NCI-H1417 (cell line): ENCODE measurements around the gene KCNT1.

Experiments
- DNase-seq, 3 experiments: peaks; one replicate each; lab custom pipeline; 2025; lab: John Stamatoyannopoulos, UW

Gene KCNT1

GRCh38 chr9:135765416-135765815 lies 63.4 kb downstream of the KCNT1 start:
- no peak for DNase-seq

DNA sequence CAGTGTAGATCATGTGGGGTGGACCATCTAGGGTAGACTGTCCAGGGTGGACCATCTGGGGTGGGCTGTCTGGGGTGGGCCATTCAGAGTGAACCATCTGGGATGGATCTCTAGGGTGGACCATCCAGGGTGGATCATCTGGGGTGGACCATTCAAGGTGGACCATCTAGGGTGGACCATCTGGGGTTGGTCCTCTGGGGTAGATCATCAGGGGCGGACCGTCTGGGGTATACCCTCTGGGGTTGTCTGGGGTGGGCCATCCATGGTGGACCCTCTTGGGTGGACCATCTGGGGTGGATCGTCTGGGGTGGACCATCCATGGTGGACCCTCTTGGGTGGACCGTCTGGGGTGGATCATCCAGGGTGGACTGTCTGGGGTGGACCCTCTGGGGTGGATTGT lies 64.3 kb downstream of the KCNT1 start:
- DNase-seq = no peak

GRCh38 chr9:135766707-135767106 lies 64.7 kb downstream of the KCNT1 start:
- DNase-seq = no peak

DNA sequence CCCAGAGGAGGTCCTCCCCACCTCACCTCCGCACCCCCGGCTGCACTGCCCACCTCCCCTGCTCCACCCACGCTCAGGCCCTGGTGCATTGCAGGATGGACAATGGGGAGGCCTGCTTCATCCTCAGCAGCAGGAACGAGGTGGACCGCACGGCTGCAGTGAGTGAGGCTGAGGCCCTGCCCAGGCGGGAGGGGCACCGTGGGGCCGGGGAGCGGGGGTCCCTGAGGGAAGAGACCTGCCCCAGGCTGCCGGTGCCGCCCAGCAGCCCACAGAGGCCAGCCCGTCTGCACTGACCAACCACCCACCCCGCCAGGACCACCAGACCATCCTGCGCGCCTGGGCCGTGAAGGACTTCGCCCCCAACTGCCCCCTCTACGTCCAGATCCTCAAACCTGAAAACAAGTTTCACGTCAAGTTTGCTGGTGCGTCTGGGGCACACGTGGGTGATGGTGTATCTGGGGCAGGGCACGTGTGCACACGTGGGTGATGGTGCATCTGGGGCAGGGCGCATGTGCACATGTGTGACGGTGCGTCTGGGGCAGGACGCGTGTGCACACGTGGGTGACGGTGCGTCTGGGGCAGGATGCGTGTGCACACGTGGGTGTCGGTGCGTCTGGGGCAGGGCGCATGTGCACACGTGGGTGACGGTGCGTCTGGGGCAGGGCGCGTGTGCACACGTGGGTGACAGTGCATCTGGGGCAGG lies 66.7 kb downstream of the KCNT1 start:
- DNase-seq = no peak

DNA sequence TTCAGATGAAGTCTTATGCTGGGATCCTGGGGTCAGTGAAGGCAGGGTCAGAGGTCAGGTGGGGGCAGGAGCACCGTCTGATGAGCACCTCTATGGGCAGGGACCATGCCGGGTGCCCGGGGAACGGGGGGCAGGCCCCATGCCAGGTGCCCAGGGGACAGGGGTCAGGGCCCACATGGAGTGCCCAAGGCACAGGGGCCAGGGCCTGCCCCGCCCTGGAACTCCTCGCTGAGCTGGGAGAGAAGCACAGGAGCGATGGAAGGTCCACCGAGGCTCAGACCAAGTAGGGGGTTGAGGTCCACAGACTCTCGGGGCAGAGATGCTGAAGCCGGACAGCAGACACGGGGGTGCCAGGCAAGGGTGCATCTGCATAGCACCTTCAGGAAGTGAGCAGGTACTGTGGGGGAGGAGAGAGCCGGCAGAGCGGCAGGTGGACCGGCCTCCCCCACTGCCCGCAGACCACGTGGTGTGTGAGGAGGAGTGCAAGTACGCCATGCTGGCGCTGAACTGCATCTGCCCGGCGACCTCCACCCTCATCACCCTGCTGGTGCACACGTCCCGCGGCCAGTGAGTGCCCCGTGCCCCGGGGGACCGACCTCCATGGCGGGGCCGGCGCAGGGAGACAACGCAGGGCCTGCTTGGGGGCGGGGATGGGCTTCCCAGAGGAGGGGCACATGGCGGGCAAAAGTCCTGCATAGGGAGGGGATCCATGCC lies 67.7 kb downstream of the KCNT1 start:
- peak in 2 of 3 experiments; percentile 60 to 70 for DNase-seq

GRCh38 chr9:135770203-135770535 lies 68.2 kb downstream of the KCNT1 start:
- DNase-seq = peak in 2 of 3 experiments; percentile 60 to 70

GRCh38 chr9:135770771-135771170 lies 68.8 kb downstream of the KCNT1 start:
- no peak for DNase-seq

DNA sequence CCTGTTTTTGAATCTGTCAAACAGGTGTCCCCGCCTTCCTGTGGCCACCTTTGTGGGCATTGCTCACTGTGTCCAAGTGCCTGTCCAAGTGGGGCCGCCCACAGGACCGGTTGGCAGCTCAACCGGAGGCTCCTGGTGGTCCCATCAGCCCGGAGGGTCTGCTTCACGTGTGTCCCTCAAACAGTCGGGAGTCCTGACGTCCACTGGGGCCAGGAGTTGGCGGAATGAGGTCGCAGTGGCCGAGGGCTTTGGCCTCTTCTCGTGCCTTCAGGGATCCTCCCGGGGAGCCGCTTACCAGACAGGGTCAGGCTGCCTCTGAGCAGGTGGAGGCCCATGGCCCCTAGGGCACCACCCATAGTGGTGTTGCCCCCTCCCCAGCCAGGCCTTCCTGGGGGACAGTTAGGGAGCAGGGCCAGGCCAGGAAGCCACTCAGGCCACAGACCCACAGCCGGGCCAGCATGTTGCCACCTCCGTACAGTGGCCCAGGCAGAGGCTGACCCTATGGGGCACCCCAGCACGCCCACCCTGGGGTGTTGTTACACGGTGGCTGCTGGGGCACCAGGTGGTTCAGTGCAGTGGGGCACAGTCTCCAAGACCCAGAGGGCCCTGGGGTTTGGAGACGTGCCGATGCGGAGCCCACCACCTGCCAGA lies 69.5 kb downstream of the KCNT1 start:
- DNase-seq = no peak

DNA sequence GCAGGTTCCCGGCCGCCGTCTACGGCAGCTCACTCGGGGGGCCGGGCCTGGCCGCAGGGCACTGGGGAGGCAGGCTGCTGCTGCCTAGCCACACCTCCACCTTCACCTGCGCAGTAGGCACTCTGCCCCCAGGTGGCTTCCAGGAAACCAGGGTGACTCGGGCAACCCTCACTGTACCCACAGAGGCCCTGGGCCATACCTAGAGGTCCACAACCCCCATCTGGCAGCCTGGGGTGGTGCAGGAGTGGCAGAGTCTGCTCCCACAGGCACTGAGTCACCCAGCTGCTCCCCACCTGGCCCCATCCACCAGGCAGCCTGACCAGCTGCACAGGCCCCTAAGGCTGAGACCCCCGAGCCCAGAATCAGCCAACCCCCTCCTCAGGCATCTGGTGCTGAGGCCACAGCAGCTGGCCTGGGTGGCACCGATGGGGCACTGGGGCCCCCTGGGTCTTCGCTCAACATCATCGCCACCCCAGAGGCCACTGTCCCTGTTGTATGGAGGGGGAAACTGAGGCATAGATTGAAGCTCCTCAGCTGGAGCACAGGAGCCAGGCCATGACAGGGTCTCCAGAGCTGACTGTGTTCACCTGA lies 70.2 kb downstream of the KCNT1 start:
- no peak for DNase-seq

GRCh38 chr9:135772702-135773493 lies 70.9 kb downstream of the KCNT1 start:
- DNase-seq = no peak

- no peak for DNase-seq
Measured at GRCh38 chr9:135773530-135774238, 71.7 kb downstream of the KCNT1 start.

GRCh38 chr9:135774239-135774747 lies 72.3 kb downstream of the KCNT1 start:
- DNase-seq = no peak

DNA sequence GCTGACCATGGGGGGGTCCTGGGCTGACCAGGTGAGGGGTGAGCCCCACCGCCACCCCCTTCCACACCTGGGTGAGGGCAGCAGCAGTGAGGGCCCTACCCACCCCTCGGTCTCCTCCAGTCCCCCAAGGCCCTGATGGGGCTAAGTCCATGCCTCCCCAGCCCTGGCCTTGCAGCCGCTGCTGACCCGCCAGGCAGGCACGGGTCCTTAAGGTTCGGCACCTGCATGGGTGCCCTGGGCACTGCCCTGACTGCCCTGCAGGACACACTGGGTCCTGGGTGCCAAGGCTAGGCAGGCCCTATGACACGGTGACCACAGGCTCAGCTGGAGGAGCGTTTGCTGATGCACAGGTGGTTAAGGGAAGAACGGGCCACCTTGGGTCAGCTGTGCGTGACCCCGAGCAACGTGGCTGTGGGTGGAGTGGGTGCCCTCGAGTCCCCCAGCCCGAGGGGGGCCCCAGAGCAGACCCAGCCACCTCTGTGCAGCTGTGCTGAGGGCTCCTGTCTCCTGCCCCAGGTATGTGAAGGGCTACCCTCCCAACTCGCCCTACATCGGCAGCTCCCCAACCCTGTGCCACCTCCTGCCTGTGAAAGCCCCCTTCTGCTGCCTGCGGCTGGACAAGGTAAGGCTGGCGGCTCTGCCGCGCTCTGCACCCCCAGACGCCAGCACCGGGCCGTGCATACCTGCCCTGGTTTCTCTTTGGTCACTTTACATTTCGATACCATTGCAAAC lies 73.0 kb downstream of the KCNT1 start:
- no peak for DNase-seq

DNA sequence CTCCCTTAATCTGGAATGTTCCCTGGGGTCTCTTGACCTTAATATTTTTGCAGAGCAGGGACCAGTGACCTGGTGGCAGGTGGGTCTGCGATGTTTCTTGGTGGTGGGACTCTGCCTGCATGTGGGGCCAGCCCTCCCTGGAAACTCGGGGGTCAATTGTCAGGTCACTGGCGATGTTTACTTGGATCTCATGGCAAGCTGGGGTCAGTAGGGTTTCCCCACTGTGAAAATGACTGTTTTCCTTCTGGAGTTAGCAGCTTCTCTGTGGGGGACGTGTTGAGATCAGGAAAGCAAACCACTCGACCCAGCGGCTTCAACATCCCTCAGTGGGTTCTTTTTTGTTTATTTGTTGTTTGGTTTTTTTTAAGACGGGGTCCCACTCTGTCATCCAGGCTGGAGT lies 73.9 kb downstream of the KCNT1 start:
- DNase-seq = peak in 1 of 3 experiments; percentile 53

DNA sequence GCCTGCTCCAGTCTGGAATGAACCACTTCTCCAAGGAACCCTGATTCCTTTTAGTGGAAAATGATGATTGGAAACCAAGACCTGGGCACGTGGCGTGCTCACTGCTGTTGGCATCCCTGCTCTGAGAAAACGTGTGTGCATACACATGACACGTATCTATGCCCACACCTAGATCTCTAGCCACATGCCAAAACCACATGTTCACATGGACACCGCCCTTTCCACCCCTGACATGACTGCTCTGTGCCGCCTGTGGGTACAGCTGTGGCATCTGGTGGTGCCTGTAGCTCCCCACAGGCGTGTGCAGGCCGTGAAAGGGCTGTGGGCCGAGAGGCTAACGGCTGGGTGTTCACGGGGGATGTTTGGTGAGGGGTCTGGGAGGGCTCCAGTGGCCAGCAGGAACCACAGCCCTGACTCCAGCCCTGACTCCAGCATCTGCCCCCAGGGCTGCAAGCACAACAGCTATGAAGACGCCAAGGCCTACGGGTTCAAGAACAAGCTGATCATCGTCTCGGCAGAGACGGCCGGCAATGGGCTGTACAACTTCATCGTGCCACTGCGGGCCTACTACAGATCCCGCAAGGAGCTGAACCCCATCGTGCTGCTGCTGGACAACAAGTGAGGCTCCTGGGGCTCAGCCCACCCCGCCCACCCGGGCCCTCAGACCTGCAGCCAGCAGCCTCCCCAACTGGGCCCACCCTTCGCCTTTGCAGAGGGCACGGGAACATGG lies 75.1 kb downstream of the KCNT1 start:
- no peak for DNase-seq

- DNase-seq = no peak
Measured at GRCh38 chr9:135777623-135778177, 75.7 kb downstream of the KCNT1 start.

- DNase-seq = no peak
Measured at GRCh38 chr9:135778421-135778820, 76.4 kb downstream of the KCNT1 start.

- DNase-seq = no peak
Measured at GRCh38 chr9:135779571-135779970, 77.6 kb downstream of the KCNT1 start.

DNA sequence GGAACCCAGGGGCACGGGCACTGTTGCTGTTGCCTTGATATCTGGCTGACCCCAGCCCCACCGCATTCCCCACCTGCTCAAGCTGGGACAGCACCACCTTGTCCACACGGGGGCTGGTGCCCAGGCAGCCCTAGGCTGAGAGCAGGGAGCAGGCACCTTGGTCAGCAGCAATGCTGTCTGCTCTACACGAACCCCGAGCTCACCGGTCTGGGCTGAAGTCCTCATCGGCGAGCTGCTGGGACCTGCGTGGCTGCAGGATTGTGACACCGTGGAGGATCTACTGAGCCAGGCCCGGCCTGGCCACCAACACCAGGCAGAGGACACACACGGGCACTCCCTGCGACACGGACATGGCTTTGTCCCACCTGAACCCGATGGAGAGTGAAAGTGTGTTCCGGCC lies 78.1 kb downstream of the KCNT1 start:
- no peak for DNase-seq
